Inflammatory macrophage treated with lipopolysaccharide for 1 hour (primary cell): ENCODE data around the gene CEP57L1.
"Not testable (repeated sequence)": the region's sequence is repeated elsewhere in the genome, so short reads cannot be mapped to it uniquely, and the experiment has no call there.

ENCODE experiments used
- DNase-seq, 2 donors: peaks; one replicate each; pipeline ENCODE4 v3.0.0-alpha.2; 2020 to 2022

Gene CEP57L1

GRCh38 chr6:109179507-109179906, 84.2 kb downstream of the CEP57L1 start:
- DNase-seq, result no peak

- no peak for DNase-seq
Observed at GRCh38 chr6:109182578-109182977, 87.3 kb downstream of the CEP57L1 start.

GRCh38 chr6:109183109-109183650, 87.9 kb downstream of the CEP57L1 start:
- DNase-seq, result no peak

GRCh38 chr6:109184638-109185037, 89.3 kb downstream of the CEP57L1 start:
- DNase-seq, result no peak

- no peak for DNase-seq
Observed at GRCh38 chr6:109186012-109186411, 90.7 kb downstream of the CEP57L1 start.

GRCh38 chr6:109187399-109188114, 92.2 kb downstream of the CEP57L1 start:
- peak; percentile 9 to 67 for DNase-seq

- no peak for DNase-seq
Observed at GRCh38 chr6:109188115-109188411, 92.8 kb downstream of the CEP57L1 start.

GRCh38 chr6:109191368-109191767, 96.1 kb downstream of the CEP57L1 start:
- DNase-seq, result not testable (repeated sequence)

- DNase-seq, result no peak
Observed at GRCh38 chr6:109192865-109193264, 97.6 kb downstream of the CEP57L1 start.

- peak; percentile 19 to 49 for DNase-seq
Observed at GRCh38 chr6:109194880-109195279, 99.6 kb downstream of the CEP57L1 start.

GRCh38 chr6:109197061-109197460, 101.8 kb downstream of the CEP57L1 start:
- DNase-seq, result no peak

- no peak for DNase-seq
Observed at GRCh38 chr6:109202409-109203264, 107.3 kb downstream of the CEP57L1 start.

GRCh38 chr6:109204511-109204910, 109.2 kb downstream of the CEP57L1 start:
- no peak for DNase-seq

GRCh38 chr6:109212683-109213082, 117.4 kb downstream of the CEP57L1 start:
- no peak for DNase-seq
